NAMALWA (cell line): ENCODE results near the gene PCP4.
"Not testable (repeated sequence)": the region's sequence is repeated elsewhere in the genome, so short reads cannot be mapped to it uniquely, and the experiment has no call there.

Source experiments
- DNase-seq: peaks from one replicate; pipeline ENCODE4 v3.0.0-alpha.2; 2015; ENCODE audit warnings: low spot score

Gene PCP4

GRCh38 chr21:39866093-39866492 is 1.1 kb upstream of the PCP4 start:
- DNase-seq: no peak

DNA sequence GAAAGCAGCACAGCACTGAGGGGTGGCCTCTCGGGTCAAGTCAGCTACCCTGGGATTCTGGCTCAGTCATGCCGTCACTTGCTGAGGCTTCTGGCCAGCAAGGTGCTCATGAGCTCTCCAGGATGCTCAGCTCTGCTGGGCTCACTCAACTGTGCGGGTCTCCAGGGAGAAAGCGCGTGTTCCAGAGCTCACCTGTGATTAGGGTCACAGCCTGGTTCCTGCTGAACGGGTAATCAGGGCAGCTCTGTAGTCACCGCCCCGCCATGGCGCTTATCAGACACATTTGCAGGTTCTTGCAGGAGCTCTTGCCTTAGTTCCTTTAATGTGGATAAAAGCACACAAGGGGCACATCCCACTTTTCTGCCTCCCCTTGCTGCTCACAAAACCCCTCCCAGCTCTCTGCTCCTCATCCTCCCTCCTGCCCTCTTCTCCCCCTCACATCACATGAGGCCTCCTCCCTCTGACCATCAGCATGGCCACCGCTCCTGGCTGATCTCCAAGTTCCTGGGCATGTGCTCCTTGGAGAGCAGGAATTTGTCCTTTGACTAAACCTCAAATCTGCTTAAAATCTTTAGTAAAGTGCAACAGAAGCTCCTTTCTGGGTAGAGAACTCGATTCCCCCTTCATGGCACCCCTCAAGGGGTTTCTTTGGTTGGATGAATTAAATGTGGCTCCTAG is 2.0 kb downstream of the PCP4 start:
- no peak for DNase-seq

- DNase-seq: no peak
Observed at GRCh38 chr21:39873687-39874086, 6.4 kb downstream of the PCP4 start.

- no peak for DNase-seq
Observed at GRCh38 chr21:39874206-39874605, 7.0 kb downstream of the PCP4 start.

- DNase-seq: no peak
Observed at GRCh38 chr21:39874759-39875158, 7.5 kb downstream of the PCP4 start.

DNA sequence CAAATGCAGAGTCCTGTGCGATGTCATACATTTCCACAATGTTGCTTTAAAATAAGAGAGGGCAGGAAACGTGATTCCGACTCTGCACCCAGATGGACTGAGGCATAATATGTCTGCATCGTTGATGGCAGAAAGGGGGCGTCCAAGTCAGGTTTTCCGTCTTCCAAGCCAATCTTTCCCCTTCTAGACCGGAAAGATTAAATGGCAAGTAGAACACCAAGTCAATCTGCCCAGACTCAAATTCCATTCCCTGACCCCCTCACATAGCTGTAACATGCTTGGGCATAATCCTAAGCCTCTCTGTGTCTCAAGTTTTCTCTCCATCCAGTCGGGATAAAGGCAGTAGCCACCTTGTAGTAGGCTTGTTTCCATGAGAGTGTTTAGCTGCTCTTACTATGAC is 14.4 kb downstream of the PCP4 start:
- no peak for DNase-seq

DNA sequence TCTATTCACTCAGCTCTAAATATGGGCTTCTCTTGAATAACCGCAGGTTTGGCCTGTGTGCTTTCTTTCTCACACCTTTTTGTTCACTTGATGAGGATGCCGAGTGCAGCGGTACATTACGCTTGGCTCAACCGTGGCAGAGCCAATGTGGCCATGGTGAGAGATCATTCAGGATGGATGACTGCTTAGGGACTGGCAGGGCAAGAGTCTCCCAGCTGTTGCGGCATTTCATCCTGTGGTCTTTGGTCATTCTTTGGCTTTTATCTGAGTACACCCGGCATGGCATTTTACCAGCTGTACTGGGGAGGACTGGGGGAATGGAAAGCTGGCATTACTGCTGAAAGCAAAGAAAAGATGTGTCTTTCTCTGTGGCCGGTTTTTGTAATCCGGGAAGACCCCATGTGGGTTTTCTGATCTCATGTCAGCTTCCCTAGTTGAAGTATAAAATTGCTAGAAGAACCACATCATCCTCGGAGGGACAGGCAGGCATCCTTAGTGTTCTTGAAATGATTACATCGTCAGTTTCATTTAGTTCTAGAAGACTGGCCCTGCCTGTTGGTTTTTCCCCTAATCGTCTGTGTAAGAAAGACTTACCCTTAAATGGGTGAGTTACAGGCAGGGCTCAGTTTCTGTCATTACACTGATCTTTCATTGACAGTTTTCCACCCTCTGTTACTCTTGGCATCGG is 15.1 kb downstream of the PCP4 start:
- no peak for DNase-seq

- DNase-seq: no peak
Observed at GRCh38 chr21:39882839-39883195, 15.6 kb downstream of the PCP4 start.

- peak; percentile 16 for DNase-seq
Observed at GRCh38 chr21:39885119-39885848, 18.0 kb downstream of the PCP4 start.

GRCh38 chr21:39888848-39889247 is 21.6 kb downstream of the PCP4 start:
- no peak for DNase-seq

DNA sequence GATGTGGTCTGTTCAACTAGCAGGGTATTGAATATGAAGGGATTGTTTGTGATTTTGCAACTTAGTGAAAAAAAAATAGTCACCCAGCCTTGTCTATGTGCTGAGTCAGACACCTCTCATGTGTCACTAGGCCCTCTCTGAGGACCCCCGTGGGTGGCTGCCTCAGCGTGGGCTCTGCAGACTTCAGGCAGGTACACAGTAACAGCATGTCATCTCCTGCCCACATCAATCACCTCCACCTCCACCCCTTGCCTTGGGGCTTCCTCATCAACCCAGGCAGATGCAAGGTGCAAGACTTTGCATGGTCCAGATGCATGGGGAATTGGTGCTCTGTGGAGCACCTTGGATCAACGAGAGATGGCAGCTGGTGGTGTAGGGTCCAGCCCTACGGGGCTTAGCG is 23.9 kb downstream of the PCP4 start:
- no peak for DNase-seq

DNA sequence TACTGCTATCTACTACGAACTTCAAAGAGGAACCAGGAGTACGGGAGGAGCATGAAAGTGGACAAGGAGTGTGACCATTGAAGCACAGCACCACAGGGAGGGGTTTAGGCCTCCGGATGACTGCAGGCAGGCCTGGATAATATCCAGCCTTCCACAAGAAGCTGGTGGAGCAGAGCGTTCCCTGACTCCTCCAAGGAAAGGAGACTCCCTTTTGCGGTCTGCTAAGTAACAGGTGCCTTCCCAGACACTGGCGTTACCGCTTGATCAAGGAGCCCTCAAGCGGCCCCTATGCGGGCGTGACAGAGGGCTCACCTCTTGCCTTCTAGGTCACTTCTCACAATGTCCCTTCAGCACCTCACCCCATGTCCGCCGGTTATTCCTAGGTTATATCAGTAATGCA is 24.6 kb downstream of the PCP4 start:
- DNase-seq: not testable (repeated sequence)

DNA sequence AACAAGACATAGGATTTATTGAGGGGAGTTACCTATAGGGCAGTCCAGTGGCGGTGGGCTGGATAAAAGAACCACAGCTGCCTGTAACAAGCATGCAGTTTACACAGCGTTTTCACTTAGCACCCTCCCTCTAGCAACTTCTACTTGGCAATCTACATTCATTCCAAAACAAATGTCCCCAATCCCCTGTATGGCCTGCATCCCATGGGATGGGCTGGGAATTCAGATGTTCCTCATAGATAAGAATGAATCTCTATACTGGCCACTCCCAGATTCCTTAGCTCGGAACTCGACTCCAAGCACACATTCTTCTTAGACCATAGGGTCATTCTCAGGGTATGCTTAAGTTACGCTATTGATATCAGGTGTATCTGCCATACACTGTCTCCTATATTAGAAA is 33.3 kb downstream of the PCP4 start:
- DNase-seq: no peak

- DNase-seq: no peak
Observed at GRCh38 chr21:39900911-39901310, 33.7 kb downstream of the PCP4 start.

GRCh38 chr21:39902986-39903385 is 35.7 kb downstream of the PCP4 start:
- DNase-seq: no peak

DNA sequence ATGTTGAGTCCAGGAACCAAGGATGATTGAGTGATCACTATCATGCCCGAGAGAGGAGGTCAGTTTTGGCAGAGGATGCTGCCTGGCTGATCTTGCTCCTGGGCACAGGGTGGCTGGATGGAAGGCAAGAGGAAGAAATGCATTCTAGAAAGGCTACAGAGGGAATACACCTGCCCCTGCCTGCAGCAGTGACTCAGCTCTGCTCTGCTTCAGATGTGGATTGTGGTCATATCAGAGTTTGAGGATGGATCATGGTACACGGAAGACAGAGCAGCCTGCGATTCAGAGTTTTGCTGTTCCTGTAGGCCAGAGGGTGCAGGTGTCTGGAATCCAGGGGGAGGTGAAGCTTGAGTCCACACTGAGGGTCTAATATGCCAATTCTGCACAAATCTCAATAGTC is 37.2 kb downstream of the PCP4 start:
- DNase-seq: no peak

DNA sequence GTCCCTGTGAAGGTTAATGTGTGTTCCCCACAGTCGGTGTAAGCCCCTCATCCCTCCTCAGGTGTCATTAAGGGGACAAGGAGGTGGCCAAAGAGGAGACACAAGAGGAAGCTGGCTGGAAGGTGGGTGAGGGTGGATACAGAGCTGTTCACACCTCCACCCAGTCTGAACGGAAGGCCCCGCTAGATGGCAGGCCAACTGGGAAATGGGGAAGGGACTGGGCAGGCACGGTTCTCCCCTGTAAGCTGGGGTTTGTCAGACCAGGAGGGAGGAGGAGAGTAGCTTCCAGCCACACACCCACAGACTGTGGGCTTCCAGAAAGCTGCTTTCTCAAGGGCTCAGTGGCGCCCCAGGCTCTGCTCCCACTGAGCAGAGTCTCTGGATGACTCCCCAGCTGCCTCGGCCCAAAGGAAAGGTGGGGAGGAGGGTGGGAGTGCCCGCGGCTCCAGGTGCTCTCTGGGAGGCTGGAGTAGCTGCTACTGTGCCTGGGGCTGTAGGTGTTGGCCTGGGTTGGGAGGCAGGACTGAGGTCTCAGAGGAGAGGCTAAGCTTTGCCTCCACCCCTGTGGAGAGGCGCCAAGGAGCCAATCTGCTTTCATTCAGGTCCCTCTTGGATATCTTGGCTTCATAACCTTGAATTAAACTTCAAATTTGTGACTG is 41.2 kb downstream of the PCP4 start:
- no peak for DNase-seq

DNA sequence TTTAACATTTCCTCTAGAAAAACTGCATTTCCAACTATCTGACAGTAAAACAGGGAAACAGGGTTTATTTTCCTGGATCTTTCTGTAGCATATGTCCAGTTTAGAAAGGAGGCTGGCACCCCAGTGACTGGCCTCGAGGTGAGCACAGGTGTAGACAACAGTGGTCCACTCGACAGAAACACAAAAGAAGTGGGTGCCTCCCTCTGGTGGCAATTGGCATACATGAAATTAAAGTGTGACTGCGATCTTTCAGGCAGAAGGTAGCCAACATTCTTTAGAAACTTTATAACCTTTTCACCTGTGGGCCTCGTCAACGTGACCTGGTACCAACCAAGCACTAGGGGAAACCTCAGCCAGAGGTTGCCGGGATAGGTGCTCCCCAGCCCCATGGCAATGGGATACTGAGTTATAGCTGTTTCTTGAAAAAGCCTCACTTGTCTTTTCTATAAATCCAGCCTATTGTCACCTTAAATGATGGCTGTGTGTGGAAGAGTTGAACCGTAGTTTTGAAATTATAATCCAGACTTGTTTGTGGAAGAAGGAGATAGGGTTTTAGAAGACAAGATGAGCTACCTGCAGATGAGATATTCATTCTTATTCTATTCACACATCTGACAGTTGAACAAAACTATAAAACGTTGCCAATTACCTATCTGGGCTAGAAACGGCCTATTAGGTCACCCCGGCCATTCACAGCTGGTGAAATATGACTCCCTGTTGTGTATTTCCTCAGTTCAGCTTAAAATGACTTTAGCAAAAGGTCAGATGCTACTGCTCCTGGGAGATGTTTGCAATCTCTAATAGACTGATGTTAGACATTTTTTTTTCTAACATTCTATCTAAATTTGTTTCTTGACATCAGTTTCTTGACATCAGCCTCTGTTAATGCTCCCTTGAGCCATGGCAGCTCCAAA is 44.3 kb downstream of the PCP4 start:
- DNase-seq: peak; percentile 27

GRCh38 chr21:39913706-39914305 is 46.6 kb downstream of the PCP4 start:
- no peak for DNase-seq

- DNase-seq: no peak
Observed at GRCh38 chr21:39915881-39916280, 48.6 kb downstream of the PCP4 start.

GRCh38 chr21:39918558-39918957 is 51.3 kb downstream of the PCP4 start:
- DNase-seq: no peak
